AG08395 (cell line): ENCODE measurements around the gene FRMD4A.

Experiments
- DNase-seq: peaks from one replicate; pipeline ENCODE4 v3.0.0; 2012; ENCODE audit warnings: mixed read lengths, low spot score

FRMD4A gene

DNA sequence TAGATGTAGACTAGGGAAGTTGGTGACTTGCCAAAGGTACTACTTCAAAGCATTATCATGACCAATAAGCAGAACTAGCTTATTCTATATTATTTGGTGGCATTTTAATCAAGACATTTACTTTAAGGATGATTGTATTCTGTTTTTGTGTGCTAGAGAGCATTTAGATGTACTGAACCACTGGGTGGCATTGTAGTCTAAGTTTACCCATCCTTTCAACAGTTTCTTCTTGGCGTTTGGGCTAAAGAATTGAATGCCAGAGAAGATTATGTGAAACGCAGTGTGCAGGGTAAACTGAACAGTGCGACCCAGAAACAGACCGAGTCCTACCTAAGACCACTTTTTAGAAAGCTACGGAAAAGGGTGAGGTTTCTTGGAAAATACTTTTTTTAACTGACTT, 717.2 kb downstream of the FRMD4A start:
- peak; percentile 44 for DNase-seq

DNA sequence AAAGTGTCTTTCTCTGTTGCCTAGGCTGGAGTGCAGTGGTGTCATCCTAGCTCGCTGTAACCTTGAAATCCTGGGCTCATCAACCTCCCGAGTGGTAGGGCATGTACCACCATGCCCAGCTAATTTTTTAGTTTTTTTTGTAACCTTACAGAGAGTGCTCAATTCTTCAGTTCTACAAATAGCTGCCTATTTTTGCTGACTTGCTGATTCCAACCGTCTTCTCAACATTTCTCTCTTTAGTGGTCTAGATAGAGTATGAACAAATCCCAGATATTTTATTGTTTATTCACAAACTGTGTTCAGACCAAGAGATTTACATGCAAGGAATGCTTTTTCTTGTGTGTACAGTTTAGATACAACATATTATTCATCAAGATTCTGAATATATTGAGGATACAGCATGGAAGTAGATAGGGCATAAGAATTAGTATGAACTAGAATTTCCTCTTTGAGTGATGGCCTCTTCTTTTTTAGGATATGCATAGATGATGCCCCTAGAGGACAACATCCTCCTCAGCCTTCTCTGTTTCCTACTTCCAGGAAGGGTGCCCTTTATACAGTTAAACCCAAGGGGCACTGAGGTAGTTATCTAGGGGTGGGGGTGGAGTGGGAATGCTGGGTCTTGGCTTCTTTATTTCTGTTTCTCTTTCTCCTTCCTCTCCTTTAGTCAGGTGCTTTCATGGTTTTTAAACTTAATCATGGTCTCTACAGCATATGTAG, 717.9 kb downstream of the FRMD4A start:
- no peak for DNase-seq

DNA sequence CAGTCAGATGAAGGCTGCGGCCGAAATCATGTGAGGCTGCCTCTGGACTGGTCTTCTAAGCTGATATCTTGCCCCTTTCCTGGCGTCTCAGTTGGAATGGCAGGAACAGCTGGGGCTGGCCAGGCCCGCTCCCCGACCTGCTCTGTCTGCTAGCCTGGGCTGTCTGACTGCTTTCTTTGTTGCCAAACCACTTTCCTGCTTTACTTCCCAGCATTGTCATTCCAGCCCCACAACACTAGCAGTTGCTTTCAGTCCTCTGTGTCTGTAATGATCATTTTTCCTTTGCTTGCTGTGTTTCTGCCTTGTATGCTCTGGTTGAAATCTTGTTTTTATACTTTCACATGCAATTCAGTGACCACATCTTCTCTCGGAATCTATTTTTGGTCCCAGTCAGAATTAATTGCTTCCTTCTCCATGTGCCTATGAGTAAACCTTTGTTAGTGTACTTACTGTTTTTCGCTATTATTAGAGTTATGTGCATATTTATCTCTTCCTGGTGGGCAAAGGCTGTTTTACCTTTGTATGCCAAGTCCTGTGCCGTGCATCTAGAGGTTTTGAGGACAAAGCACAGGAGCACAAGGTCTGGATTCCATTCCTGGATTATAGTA, 722.4 kb downstream of the FRMD4A start:
- no peak for DNase-seq

DNA sequence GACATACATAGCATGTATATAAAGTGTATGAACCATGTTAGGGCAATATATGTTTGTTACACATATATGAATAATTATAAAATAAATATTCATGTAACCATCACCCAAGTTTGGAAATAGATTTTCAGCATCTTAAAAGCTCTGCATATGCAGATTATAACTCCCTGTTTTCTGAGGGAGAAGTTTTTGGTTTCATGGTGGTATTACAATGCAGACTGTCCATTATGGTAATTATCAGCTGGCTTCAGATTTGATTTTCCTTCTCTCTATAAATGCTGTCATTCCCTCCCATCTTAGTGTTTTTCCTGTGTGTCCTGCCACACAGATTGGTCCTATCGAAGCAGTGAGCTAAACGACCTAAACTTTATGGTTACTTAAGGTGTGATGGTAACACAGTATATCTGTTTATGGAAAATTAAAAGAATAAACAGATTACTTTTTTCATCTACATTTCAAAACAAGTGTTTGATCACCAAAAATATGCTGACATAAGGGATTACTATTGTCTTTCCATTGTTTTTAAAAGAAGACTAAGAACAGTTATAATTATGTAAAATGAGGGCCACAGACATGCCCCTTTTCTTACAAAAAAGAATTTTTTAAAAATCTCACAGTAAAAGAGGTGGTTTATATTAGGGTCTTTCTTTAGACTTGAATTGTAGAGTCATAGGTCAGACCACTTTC, 726.2 kb downstream of the FRMD4A start:
- no peak for DNase-seq

DNA sequence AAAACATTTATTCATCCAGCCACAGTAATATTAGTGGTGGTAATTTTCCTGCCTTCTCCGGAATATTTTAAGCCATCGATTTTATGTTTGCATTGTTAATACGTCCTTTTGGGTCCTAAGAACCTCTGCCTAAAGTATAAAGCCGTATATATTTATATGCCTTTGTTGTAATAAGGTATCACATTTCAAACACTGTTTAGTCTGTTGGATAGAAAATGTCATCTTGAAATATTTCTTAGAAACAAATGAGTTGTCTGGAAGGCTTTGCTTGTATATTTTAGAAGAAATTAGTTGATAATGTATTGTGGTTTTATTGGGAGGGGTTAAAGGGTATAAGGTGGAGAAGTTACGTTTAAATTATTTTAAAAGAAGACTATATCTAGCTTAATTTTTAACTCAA, 732.8 kb downstream of the FRMD4A start:
- no peak for DNase-seq

DNA sequence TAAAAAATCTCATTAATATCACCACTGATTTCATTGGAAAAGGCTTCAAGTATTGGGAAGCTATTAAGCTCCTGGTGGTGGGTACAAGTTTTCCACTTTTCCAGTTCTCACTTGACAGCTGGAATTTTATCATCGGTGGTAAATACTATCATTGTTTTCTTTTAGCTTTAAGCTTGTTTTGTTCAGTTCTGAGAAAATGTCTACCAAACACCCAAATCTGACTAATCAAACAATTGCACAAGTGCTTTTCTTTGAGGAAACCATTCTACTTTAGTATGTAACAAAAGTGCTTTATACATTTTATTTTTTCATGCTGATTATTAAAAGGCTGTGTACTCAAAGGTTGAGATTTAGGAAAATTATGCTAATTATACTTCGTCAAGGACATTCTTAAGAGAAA, 736.1 kb downstream of the FRMD4A start:
- no peak for DNase-seq
